Endothelial cell of hepatic sinusoid (primary cell): ENCODE measurements around the gene DHX9.
"Not testable (repeated sequence)": the region's sequence is repeated elsewhere in the genome, so short reads cannot be mapped to it uniquely, and the experiment has no call there.

Source experiments
- in situ Hi-C: cut with HindIII; loops from 2 replicates; pipeline ENCODE4 v1.10.0; 2017; ENCODE audit warnings: low sequenced_read_pairs

DHX9 gene

DNA sequence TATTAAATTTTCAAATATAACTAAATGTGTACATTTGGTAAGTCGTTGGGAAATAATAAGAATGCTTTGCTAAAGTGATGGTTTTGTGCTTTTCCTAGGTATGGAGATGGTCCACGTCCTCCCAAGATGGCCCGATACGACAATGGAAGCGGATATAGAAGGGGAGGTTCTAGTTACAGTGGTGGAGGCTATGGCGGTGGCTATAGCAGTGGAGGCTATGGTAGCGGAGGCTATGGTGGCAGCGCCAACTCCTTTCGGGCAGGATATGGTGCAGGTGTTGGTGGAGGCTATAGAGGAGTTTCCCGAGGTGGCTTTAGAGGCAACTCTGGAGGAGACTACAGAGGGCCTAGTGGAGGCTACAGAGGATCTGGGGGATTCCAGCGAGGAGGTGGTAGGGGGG lies 47.8 kb downstream of the DHX9 start:
- in situ Hi-C loops = loop anchor here (5.0 kb wide), 1 partner anchor 35 kb away; no protein-coding TSS in a partner anchor

DNA sequence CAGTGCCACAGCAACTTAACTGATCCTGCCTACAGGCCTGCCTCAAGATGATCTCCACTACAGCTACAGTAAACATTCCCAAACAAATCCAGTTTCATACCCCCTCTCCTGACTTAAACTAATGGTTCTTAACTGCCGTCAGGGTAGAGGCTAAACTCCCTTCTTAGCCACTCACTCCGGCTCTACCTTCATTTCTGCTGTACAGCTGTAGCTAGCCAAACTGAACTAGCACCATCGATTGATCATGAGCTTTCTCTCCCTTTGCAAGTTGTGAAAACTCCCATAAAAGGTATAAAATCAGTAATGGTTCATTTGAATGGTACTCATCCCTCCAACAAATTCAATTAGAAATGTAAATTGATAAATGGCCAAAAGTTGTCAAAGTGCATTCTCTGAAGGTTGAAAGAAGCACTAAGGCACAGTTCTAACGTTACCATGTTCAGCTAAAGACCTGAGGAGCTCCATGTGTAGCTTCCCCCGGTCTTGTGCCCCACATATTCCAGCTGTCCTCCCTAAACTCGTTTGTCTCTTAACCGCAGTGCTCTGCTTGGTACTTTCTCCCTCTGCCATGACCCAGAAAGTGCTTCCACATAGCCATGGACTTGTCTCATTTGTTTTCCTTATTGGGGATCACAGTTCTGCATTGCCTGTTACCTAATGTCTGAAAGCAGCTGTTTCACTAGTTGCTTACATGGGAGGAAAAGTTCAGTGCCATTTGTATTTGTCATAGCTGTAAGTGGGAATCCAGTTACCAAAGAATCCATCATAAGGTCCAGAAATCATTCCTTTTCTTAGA lies 49.8 kb downstream of the DHX9 start:
- in situ Hi-C loops = loop anchor here (5.0 kb wide), 1 partner anchor 37 kb away; no protein-coding TSS in a partner anchor

DNA sequence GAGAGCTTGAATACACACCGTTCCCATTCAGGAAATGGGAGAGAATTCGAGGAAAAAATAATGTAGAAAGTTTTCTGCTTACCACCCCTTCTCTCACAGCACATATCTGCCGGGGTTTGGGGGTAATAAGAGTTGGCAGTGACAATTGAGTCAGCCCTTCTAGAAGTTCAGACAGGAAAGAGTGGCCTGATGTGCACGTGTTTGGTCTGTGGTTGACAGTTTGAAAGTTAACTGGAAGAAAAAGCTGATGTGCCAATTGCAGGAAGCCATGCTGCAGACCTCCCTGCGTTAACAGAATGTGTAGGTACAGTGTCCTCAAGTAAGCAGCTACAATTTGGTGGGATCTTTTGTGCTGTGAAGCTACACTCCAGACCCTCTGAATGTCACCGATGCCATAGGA lies 50.9 kb downstream of the DHX9 start:
- in situ Hi-C loops = loop anchor here (5.0 kb wide), 1 partner anchor 38 kb away; no protein-coding TSS in a partner anchor

DNA sequence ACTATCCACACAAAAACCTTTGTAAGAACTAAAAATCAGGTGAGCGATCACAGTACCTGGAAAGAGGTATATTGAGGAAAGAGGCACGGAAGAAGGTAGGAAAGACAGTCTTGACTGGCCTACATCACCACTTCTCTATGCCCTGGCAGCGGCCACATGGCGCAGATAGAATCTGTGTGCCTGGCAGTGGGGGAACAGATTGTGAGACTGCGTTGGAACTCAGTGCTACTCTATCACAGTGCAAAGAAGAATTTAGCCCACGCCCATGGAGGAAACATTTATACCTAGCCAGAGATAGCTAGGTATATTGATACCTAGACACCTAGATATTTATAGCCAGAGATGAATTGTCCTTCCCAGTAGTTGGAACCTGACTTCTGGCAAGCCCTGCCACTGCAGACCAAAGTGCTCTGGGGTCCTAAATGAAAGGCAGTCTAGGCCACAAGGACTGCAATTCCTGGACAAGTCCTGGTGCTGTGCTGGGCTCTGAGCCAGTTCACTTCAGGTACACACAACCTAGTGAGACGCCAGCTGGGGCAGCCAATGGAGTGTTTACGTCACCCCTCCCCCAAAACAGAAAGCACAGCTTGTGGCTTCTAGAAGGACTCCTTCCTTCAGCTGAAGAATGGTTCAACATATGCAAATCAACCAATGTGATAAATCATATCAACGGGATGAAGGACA lies 51.9 kb downstream of the DHX9 start:
- in situ Hi-C loops = no loop called here

DNA sequence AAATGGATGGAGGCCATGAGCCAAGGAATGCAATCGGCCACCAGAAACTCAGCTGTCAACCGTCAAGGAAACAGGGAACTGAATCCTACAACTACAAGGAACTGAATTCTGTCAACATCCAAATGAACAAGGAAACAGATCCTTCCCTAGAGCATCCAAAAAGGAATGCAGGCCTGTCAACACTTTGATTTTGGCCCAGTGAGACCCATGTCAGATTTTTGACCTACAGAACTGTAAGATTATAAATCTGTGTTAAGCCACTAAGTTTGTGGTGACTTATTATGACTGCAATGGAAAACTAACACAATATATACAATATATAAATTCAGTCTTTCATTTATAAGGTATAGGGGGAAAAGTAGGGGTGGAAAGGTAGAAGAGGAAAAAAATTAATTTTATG lies 58.5 kb downstream of the DHX9 start:
- in situ Hi-C loops = no loop called here

DNA sequence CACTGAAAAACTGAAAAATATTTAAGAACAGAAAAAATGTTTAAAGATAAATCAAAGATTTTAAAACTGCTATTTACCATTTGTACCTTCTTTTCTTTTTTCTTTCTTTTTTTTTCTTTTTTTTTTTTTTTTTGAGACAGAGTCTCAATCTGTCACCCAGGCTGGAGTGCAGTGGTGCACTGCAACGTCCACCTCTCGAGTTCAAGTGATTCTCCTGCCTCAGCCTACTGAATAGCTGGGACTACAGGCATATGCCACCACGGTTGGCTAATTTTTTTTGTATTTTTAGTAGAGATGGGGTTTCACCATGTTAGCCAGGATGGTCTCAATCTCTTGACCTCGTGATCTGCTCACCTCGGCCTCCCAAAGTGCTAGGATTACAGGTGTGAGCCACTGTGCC lies 62.8 kb downstream of the DHX9 start:
- in situ Hi-C loops = not testable (repeated sequence)

DNA sequence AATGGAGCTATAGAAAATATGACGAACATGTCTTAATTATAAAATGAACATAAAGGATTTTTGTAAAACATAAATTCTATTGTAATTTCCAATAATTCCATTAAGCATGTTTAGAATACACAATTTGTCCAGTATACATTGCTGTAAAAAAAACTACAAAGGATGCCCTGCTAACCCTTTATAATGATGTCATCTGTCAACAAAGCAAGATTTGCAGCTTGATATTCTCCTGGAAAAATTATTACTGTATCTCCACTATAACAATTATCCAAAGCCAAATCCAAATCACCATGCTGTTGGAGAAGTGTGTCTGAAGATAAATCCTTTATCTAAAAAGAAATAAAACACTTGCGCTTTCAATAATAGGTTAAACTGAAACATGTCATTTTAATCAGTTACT lies 66.2 kb downstream of the DHX9 start:
- in situ Hi-C loops = loop anchor here (5.0 kb wide), 1 partner anchor 42 kb away; no protein-coding TSS in a partner anchor

DNA sequence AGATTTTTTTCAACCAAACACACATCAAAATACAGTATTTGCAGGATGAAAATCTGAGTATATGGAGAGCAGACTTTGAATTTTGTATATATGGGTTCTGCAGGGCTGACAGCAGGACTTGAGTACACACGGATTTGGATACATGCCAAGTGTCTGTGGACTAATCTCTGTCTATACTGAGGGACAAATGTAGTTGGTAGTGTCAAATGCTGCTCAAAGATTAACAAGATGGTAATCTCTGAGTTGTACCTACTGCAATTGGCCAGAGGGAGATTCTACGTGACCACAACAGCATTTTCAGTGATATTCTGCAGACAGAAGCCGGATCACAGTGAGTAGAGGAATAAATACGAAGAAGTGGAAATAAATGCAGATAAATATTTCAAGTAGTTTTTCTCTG lies 70.4 kb downstream of the DHX9 start:
- in situ Hi-C loops = loop anchor here (5.0 kb wide), 1 partner anchor 38 kb away; no protein-coding TSS in a partner anchor

DNA sequence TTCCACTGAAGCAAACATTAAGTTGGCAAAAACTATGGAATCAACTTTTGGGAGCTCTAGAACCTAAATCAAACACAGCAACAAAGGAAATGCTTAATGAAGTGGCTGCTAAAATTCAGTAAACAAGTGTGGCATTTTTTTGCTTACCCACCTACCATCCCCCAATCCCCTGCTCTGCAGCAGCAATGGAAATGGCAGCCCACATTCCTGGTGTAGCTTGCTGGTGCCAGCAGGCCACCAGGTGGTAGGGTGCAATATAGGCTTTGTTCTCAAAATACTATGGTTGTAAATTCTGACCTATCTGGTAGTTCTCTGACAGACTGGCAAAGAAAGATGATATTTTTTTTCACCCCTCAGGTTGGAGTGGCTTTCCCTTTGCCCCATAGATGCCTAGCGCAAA lies 71.0 kb downstream of the DHX9 start:
- in situ Hi-C loops = no loop called here

DNA sequence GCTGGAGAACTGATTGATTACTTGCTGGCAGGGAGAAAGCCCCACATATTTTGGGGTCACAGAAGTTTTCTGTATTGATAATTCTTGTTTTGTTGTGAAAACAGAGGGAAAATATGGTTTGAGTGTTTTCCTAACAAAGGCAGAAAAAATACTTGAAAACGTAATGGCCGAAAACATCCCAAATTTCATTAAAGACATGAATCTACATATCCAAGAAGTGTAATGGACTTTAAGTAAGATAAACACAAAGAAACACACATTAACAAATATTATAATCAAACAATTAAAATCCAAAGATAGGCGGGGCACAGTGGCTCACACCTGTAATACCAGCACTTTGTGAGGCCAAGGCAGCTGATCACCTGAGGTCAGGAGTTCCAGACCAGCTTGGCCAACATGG lies 74.3 kb downstream of the DHX9 start:
- in situ Hi-C loops = no loop called here

DNA sequence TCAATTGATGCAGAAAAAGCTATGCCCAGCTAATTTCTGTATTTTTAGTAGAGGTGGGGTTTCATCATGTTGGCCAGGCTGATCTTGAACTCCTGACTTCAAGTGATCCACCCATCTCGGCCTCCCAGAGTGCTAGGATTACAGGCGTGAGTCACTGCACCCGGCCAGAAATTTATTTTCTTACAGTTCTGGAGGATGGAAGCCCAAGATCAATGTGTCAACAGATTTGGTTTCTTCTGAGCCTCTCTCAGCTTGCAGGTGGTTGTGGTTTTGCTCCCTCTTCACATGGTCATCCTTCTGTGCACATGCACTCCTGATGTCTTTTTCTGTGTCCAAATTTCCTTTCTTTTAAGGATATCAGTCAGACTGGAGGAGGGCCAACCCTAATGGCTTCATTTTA lies 78.2 kb downstream of the DHX9 start:
- in situ Hi-C loops = no loop called here

DNA sequence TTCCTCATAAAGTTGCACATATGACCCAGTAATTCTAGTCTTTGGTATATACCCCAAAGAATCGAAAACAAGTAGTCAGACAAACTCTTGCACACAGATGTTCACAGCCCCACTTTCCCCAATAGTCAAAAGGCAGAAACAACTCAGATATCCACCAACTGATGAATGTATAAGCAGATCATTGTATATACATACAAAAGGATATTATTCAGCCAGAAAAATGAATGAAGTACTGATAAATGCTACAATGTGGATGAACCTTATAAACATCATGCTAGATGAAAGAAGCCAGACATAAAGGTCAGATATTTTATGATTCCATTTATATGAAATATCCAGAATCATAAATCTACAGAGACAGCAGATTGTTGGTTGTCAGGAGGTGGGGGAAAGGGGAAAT lies 86.5 kb downstream of the DHX9 start:
- in situ Hi-C loops = no loop called here

DNA sequence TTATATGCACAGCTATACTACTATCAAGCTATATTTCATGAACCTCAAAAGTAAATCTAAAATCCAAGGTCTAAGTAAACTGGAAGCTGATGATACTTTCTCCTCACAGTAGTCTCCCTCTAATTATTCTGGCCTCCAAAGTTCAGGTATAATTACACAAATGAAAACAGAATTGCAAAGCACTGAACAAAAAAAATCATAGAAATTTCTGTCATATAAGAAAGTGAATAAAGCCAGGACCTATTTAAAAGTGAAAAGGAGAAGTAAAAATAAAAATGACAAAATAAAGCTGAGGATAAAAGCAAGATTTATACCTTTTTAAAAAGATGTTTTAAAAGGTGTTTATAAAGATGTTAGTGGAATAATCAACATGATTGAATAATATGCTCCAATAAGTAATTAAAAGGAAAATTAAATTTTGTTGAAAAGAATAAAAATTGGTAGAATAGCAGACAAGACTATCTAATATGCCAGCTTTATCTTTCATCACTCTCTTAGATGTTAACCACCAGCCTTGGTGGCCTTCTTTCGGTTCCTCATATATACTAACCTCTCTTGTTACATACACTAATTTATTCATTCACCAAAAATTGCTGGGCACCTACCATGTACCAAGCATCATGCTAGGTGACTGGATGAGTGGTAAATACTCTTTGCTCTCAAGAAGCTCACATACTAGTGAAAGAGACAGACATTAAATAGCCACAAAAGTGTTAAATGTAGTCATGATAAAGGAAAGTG lies 88.7 kb downstream of the DHX9 start:
- in situ Hi-C loops = no loop called here

DNA sequence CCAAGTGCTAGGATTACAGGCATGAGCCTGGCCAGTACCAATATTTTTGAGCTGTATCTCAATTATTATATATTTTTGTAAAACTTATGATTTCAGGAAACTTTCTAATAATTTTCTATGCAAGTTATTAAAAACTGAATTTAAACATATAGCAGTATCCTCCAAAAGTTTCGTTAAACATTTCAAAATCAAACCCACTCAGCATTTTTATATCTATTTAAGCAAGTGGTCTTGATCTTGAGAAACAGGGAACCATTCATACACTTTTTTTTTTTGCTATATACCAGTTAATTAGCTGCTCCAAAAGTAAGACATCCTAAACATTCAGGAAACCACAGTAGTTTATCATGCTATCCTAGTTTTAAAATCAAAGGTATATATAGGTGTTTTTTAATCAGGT lies 91.8 kb downstream of the DHX9 start:
- in situ Hi-C loops = no loop called here

DNA sequence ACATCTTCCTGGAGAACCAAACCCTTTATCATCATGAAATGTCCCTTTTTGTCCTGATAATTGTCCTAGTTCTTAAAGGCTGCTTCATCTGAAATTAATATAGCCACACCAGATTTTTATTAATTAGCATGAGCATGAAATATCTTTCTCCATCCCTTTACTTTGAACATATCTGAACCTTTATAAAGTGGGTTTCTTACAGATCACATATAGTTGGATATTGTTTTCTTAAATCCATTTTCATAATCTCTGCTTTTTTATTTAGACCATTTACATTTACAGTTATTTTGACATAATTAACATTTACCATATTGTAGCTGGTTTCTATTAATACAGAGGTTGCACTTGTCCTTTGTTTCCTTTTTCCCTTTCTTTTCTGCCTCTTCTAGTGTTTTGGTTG lies 96.6 kb downstream of the DHX9 start:
- in situ Hi-C loops = no loop called here
